HCT116 (cell line): ENCODE data around the gene PSMB7. TPM values are rescaled to one million over a fixed set of nuclear protein-coding genes. Genes with fewer than 3 reads are reported as not detected.

Source experiments
- ATAC-seq: fragments of 200-7000 bp; cut with Tn5 transposase; 2 replicates; pipeline ENCODE4 v1.9.1; 2020; ENCODE audit warnings: mild to moderate bottlenecking, moderate library complexity
- BruUV-seq: library from RNA; stranded (reverse); fragments of 400-500 nt; replicated peaks from 2 replicates; lab custom pipeline; 2021; lab: Mats Ljungman, UMichigan
- CTCF ChIA-PET: fragments of 300-600 bp; sonication (Branson Sonifier 250); formaldehyde crosslinking; loops from one replicate; lab custom pipeline; 2021; ENCODE audit warnings: antibody characterized with exemption; lab: Charles Lee
- POLR2A ChIA-PET: fragments of 300-600, 350-600 bp; sonication (Branson Sonifier 250); formaldehyde crosslinking; loops from one replicate; lab custom pipeline; 2021; ENCODE audit warnings: antibody characterized with exemption; lab: Charles Lee
- RAD21 ChIA-PET, 2 experiments: fragments of 300-600 bp; sonication (Branson Sonifier 250); formaldehyde crosslinking; loops; one replicate each; lab custom pipeline; 2023; ENCODE audit warnings: low total read pairs in 2 of 2; ENCODE audit not compliant: uncharacterized antibody in 2 of 2, unreplicated experiment in 2 of 2, low non-redundant PET in 1 of 2; lab: Charles Lee
- DNase-seq: peaks from one replicate; pipeline ENCODE4 v3.0.0-alpha.2; 2010; ENCODE audit warnings: low read depth, low spot score
- H2AFZ ChIP-seq: fragments of 200-600 bp; shearing (Covaris generic), sonication (generic); 2 replicates; pipeline ENCODE4 v1.6.1; 2017; ENCODE audit warnings: low read depth, mixed run types, mixed read lengths, antibody characterized with exemption, low read length; ENCODE audit not compliant: poor library complexity, severe bottlenecking
- H3K27ac ChIP-seq: 2 replicates; pipeline ENCODE4 v1.5.1; 2012; ENCODE audit warnings: low read depth, low read length
- H3K27me3 ChIP-seq: fragments of 200-600 bp; sonication (generic); 2 replicates; pipeline ENCODE4 v1.6.1; 2016; ENCODE audit warnings: mixed run types, low read length, mixed read lengths; ENCODE audit not compliant: insufficient read depth
- H3K36me3 ChIP-seq, 2 experiments: fragments of 200-500 bp in 1 of 2; fragments of 200-600 bp in 1 of 2; sonication (Bioruptor generic) in 1 of 2; sonication (generic) in 1 of 2; 2 replicates each; pipeline versions ENCODE4 v1.5.1 to v1.6.1; 2014 to 2016; ENCODE audit warnings: low read length in 2 of 2, inconsistent platforms in 1 of 2, mixed read lengths in 1 of 2, mixed run types in 1 of 2; ENCODE audit not compliant: insufficient read depth in 2 of 2, control insufficient read depth in 1 of 2
- H3K4me1 ChIP-seq, 2 experiments: fragments of 200-600 bp in 1 of 2; sonication (generic) in 1 of 2; 2 replicates each; pipeline versions ENCODE4 v1.5.1 to v1.6.1; 2012 to 2017; ENCODE audit warnings: low read length in 2 of 2, inconsistent platforms in 1 of 2, mild to moderate bottlenecking in 1 of 2, mixed read lengths in 1 of 2, mixed run types in 1 of 2, moderate library complexity in 1 of 2; ENCODE audit not compliant: insufficient read depth in 2 of 2, control insufficient read depth in 1 of 2
- H3K4me2 ChIP-seq: fragments of 200-600 bp; sonication (generic); 2 replicates; pipeline ENCODE4 v1.6.1; 2017; ENCODE audit warnings: mixed run types, low read length, mixed read lengths
- H3K4me3 ChIP-seq, 2 experiments: fragments of 200-600 bp in 1 of 2; sonication (generic) in 1 of 2; replicated peaks in 1 of 2; 2 replicates each; pipeline ENCODE4 v1.5.1; 2011 to 2016; ENCODE audit warnings: low read length in 2 of 2, control low read depth in 1 of 2, low read depth in 1 of 2, mild to moderate bottlenecking in 1 of 2, mixed read lengths in 1 of 2, mixed run types in 1 of 2
- H3K79me2 ChIP-seq: fragments of 200-600 bp; sonication (generic); 2 replicates; pipeline ENCODE4 v1.6.1; 2017; ENCODE audit warnings: mild to moderate bottlenecking, mixed run types, low read length, moderate library complexity, mixed read lengths; ENCODE audit not compliant: insufficient read depth
- H3K9ac ChIP-seq: fragments of 200-600 bp; sonication (generic); 2 replicates; pipeline ENCODE4 v1.6.1; 2016; ENCODE audit warnings: low read length, mixed read lengths
- H3K9me2 ChIP-seq: fragments of 200-600 bp; sonication (generic), shearing (Covaris generic); 2 replicates; pipeline ENCODE4 v1.6.1; 2017; ENCODE audit warnings: mixed run types, mild to moderate bottlenecking, moderate library complexity; ENCODE audit not compliant: insufficient read depth
- H3K9me3 ChIP-seq, 2 experiments: fragments of 200-500 bp in 1 of 2; fragments of 200-600 bp in 1 of 2; sonication (Bioruptor generic) in 1 of 2; sonication (generic) in 1 of 2; 2 replicates each; pipeline ENCODE4 v1.6.1; 2014 to 2017; ENCODE audit warnings: low read length in 2 of 2, mixed read lengths in 2 of 2, inconsistent platforms in 1 of 2, low read depth in 1 of 2, mild to moderate bottlenecking in 1 of 2, mixed run types in 1 of 2, moderate library complexity in 1 of 2; ENCODE audit not compliant: control insufficient read depth in 1 of 2, insufficient read depth in 1 of 2
- H4K20me1 ChIP-seq: fragments of 200-600 bp; sonication (generic), shearing (Covaris generic); 2 replicates; pipeline ENCODE4 v1.6.1; 2017; ENCODE audit warnings: mixed run types, mild to moderate bottlenecking, moderate library complexity; ENCODE audit not compliant: insufficient read depth
- ELF1 ChIP-seq: IDR thresholded peaks from 2 replicates; pipeline ENCODE4 v1.6.1; 2012; ENCODE audit warnings: low read depth, borderline replicate concordance
- EZH2 ChIP-seq: fragments of 200-600 bp; sonication (generic); IDR thresholded peaks from 2 replicates; pipeline ENCODE4 v1.6.1; 2017; ENCODE audit warnings: antibody characterized with exemption, mixed run types
- intact Hi-C: fragments of 100-400 bp; cut with micrococcal nuclease; formaldehyde crosslinking; loops from 2 replicates; pipeline ENCODE4 v1.10.0; 2022
- total RNA-seq: library from RNA; stranded (reverse); gene quantifications from one replicate; pipeline ENCODE4 v1.2.1, GENCODE V29; 2021; ENCODE audit not compliant: unreplicated experiment
- TF ChIP-seq, protein P1 (sequence below), 3 experiments: fragments of 200-600 bp in 1 of 3; sonication (generic) in 1 of 3; IDR thresholded peaks in 2 of 3; conservative IDR thresholded peaks in 1 of 3; 2 replicates each; pipeline ENCODE4 v1.5.1; 2012 to 2017; ENCODE audit warnings: low read depth in 2 of 3, low read length in 2 of 3, antibody characterized with exemption in 1 of 3, borderline replicate concordance in 1 of 3, control low read depth in 1 of 3, mild to moderate bottlenecking in 1 of 3, mixed read lengths in 1 of 3, mixed run types in 1 of 3, moderate library complexity in 1 of 3; ENCODE audit not compliant: insufficient read depth in 1 of 3

Gene PSMB7
- total RNA-seq, 1 experiment from 2014 or later: 222 TPM

- no peaks in the 10 kb centered on the region for H3K9me2 ChIP-seq
- H3K4me1 ChIP-seq: peaks cover 6 to 19% of the 10 kb centered on the region in 2 experiments; a peak in 2 of 4 replicates
- H3K4me3 ChIP-seq: no peak overlapping the region
- POLR2A ChIA-PET: no interaction called here
- H3K9me3 ChIP-seq: no peaks in the 10 kb centered on the region
- H3K4me2 ChIP-seq: no peak overlapping the region
- no TSS peak for BruUV-seq
- H2AFZ ChIP-seq: no peak overlapping the region
- intact Hi-C loops: no loop called here
- H3K36me3 ChIP-seq: no peaks in the 10 kb centered on the region
- H3K27me3 ChIP-seq: no peaks in the 10 kb centered on the region
- no peaks in the 10 kb centered on the region for H3K79me2 ChIP-seq
- CTCF ChIA-PET: interaction anchor here (0.9 kb wide), 1 partner anchor 27 kb away, joined by 3 read pairs; no protein-coding TSS in a partner anchor
- no peak for TF ChIP-seq EZH2
- no peak for TF ChIP-seq ELF1
- TF ChIP-seq, all 23 proteins: peak for 0
- RAD21 ChIA-PET: no interaction called here
- Histone ChIP-seq H4K20me1 (no peaks in the 10 kb centered on the region), H3K27ac (no peak overlapping the region), H3K9ac (no peak overlapping the region)
- DNase-seq (no peak), ATAC-seq (no peak)
Observed at GRCh38 chr9:124455820-124456219, 40.6 kb upstream of the PSMB7 start.

- ChIA-PET RAD21 (no interaction called here), CTCF (interaction anchor here (0.9 kb wide), 1 partner anchor 28 kb away, joined by 3 read pairs; no protein-coding TSS in a partner anchor), POLR2A (no interaction called here)
- Histone ChIP-seq H4K20me1 (no peaks in the 10 kb centered on the region), H3K36me3 (no peaks in the 10 kb centered on the region), H3K9me3 (no peaks in the 10 kb centered on the region), H3K27ac (no peak overlapping the region), H3K27me3 (no peaks in the 10 kb centered on the region), H3K9ac (no peak overlapping the region), H3K79me2 (no peaks in the 10 kb centered on the region), H3K4me1 (peaks cover 6 to 19% of the 10 kb centered on the region in 2 experiments; a peak in 2 of 4 replicates), H3K4me3 (no peak overlapping the region), H2AFZ (no peak overlapping the region), H3K4me2 (no peak overlapping the region), H3K9me2 (no peaks in the 10 kb centered on the region)
- no TSS peak for BruUV-seq
- no peak for DNase-seq
- TF ChIP-seq, protein P1, sequence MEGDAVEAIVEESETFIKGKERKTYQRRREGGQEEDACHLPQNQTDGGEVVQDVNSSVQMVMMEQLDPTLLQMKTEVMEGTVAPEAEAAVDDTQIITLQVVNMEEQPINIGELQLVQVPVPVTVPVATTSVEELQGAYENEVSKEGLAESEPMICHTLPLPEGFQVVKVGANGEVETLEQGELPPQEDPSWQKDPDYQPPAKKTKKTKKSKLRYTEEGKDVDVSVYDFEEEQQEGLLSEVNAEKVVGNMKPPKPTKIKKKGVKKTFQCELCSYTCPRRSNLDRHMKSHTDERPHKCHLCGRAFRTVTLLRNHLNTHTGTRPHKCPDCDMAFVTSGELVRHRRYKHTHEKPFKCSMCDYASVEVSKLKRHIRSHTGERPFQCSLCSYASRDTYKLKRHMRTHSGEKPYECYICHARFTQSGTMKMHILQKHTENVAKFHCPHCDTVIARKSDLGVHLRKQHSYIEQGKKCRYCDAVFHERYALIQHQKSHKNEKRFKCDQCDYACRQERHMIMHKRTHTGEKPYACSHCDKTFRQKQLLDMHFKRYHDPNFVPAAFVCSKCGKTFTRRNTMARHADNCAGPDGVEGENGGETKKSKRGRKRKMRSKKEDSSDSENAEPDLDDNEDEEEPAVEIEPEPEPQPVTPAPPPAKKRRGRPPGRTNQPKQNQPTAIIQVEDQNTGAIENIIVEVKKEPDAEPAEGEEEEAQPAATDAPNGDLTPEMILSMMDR (IDR thresholded peaks at IDR 0.05 in 2 of 3, conservative IDR thresholded peaks at IDR 0.05 in 1 of 3; ENCODE audit: borderline replicate concordance in 1 of 3, insufficient read depth in 1 of 3, low read depth in 2 of 3, low read length in 2 of 3): no peak
- intact Hi-C loops: no loop called here
- ATAC-seq: no peak
Observed at GRCh38 chr9:124454791-124455443, 39.7 kb upstream of the PSMB7 start.
